GM23338 (cell line): ENCODE results near the gene ZBTB2. TPM values are rescaled to one million over a fixed set of nuclear protein-coding genes. Genes with fewer than 3 reads are reported as not detected.

Source experiments
- ATAC-seq: fragments of 200-7000 bp; cut with Tn5 transposase; 3 replicates; pipeline ENCODE4 v1.9.1; 2020
- DNase-seq: peaks from one replicate; pipeline ENCODE4 v3.0.0-alpha.2; 2015; ENCODE audit warnings: low spot score
- H2AFZ ChIP-seq: fragments of 200-600 bp; sonication (generic); 2 replicates; pipeline ENCODE4 v1.8.0; 2016; ENCODE audit warnings: antibody characterized with exemption, mild to moderate bottlenecking, moderate library complexity
- H3F3A ChIP-seq: fragments of 200-600 bp; sonication (generic); replicated peaks from 2 replicates; pipeline ENCODE4 v1.8.0; 2017; ENCODE audit warnings: antibody characterized with exemption, mixed run types, low read depth
- H3K27ac ChIP-seq: fragments of 200-600 bp; sonication (generic); 2 replicates; pipeline ENCODE4 v1.6.1; 2016; ENCODE audit warnings: low read depth
- H3K27me3 ChIP-seq: fragments of 200-600 bp; sonication (generic); 2 replicates; pipeline ENCODE4 v1.8.0; 2016; ENCODE audit warnings: mild to moderate bottlenecking, mixed run types, moderate library complexity; ENCODE audit not compliant: insufficient read depth
- H3K36me3 ChIP-seq: fragments of 200-600 bp; sonication (generic); 2 replicates; pipeline ENCODE4 v1.8.0; 2016; ENCODE audit warnings: mild to moderate bottlenecking; ENCODE audit not compliant: insufficient read depth
- H3K4me1 ChIP-seq: fragments of 200-600 bp; sonication (generic); 2 replicates; pipeline ENCODE4 v1.8.0; 2016; ENCODE audit warnings: mild to moderate bottlenecking, moderate library complexity; ENCODE audit not compliant: insufficient read depth
- H3K4me2 ChIP-seq: fragments of 200-600 bp; sonication (generic); 2 replicates; pipeline ENCODE4 v1.7.1; 2017; ENCODE audit warnings: mixed run types
- H3K4me3 ChIP-seq: fragments of 200-600 bp; sonication (generic); 2 replicates; pipeline ENCODE4 v1.6.1; 2016; ENCODE audit warnings: mixed run types
- H3K79me2 ChIP-seq: fragments of 200-600 bp; sonication (generic); replicated peaks from 2 replicates; pipeline ENCODE4 v1.8.0; 2017; ENCODE audit warnings: mild to moderate bottlenecking; ENCODE audit not compliant: insufficient read depth
- H3K9me2 ChIP-seq: fragments of 200-600 bp; sonication (generic); 2 replicates; pipeline ENCODE4 v1.8.0; 2017; ENCODE audit not compliant: insufficient read depth
- H4K20me1 ChIP-seq: fragments of 200-600 bp; sonication (generic); replicated peaks from 2 replicates; pipeline ENCODE4 v1.8.0; 2017; ENCODE audit warnings: mild to moderate bottlenecking; ENCODE audit not compliant: insufficient read depth
- H3K27ac Mint-ChIP-seq: 2 replicates; pipeline ENCODE4 v1.8.0; 2020; ENCODE audit warnings: inconsistent platforms, mild to moderate bottlenecking, moderate library complexity, mixed read lengths
- H3K27me3 Mint-ChIP-seq: 3 replicates; pipeline ENCODE4 v1.8.0; 2022; ENCODE audit warnings: low read depth, mild to moderate bottlenecking, moderate library complexity, mixed read lengths, inconsistent platforms; ENCODE audit not compliant: insufficient read depth, poor library complexity
- H3K36me3 Mint-ChIP-seq: 3 replicates; pipeline ENCODE4 v1.8.0; 2021; ENCODE audit warnings: low read depth, mild to moderate bottlenecking, inconsistent platforms, moderate library complexity, mixed read lengths
- H3K4me1 Mint-ChIP-seq: 3 replicates; pipeline ENCODE4 v1.8.0; 2020; ENCODE audit warnings: mild to moderate bottlenecking, inconsistent platforms, mixed read lengths
- H3K4me3 Mint-ChIP-seq: 3 replicates; pipeline ENCODE4 v1.8.0; 2021; ENCODE audit warnings: moderate library complexity, mild to moderate bottlenecking, inconsistent platforms, mixed read lengths
- H3K9me3 Mint-ChIP-seq: 3 replicates; pipeline ENCODE4 v1.8.0; 2020; ENCODE audit warnings: moderate library complexity, mild to moderate bottlenecking, inconsistent platforms, mixed read lengths
- CREB1 ChIP-seq: fragments of 250-450 bp; sonication (Bioruptor Pico); IDR thresholded peaks from 2 replicates; pipeline ENCODE4 v1.5.0; 2020; ENCODE audit warnings: low read depth, mild to moderate bottlenecking, moderate library complexity
- CTCF ChIP-seq, 2 experiments: fragments of 200-600 bp in 1 of 2; sonication (generic) in 1 of 2; conservative IDR thresholded peaks; 2 replicates each; pipeline versions ENCODE4 v1.5.1 to v1.6.1; 2016 to 2017; ENCODE audit warnings: antibody characterized with exemption in 2 of 2, low read depth in 2 of 2, mild to moderate bottlenecking in 2 of 2, moderate library complexity in 1 of 2
- EZH2 ChIP-seq: fragments of 200-600 bp; sonication (generic); IDR thresholded peaks from one replicate; pipeline ENCODE4 v1.8.0; 2017; ENCODE audit warnings: antibody characterized with exemption, mild to moderate bottlenecking, low read depth; ENCODE audit not compliant: unreplicated experiment
- EZH2phosphoT487 ChIP-seq: fragments of 200-600 bp; sonication (generic); IDR thresholded peaks from one replicate; pipeline ENCODE4 v1.8.1; 2018; ENCODE audit warnings: antibody characterized with exemption; ENCODE audit not compliant: unreplicated experiment
- JUNB ChIP-seq: IDR thresholded peaks from one replicate; pipeline ENCODE4 v1.6.1; 2016; ENCODE audit warnings: antibody characterized with exemption; ENCODE audit not compliant: unreplicated experiment
- NANOG ChIP-seq: IDR thresholded peaks from 2 replicates; pipeline ENCODE4 v1.6.1; 2016; ENCODE audit warnings: antibody characterized with exemption, borderline replicate concordance
- POLR2AphosphoS5 ChIP-seq: IDR thresholded peaks from 2 replicates; pipeline ENCODE4 v1.6.1; 2016; ENCODE audit warnings: antibody characterized with exemption, low read depth
- REST ChIP-seq: IDR thresholded peaks from one replicate; pipeline ENCODE4 v1.6.1; 2018; ENCODE audit warnings: antibody characterized with exemption; ENCODE audit not compliant: unreplicated experiment
- STAT1 ChIP-seq: IDR thresholded peaks from one replicate; pipeline ENCODE4 v1.6.1; 2016; ENCODE audit warnings: antibody characterized with exemption; ENCODE audit not compliant: unreplicated experiment
- ZNF114 ChIP-seq: fragments of 250-450 bp; sonication (Bioruptor Pico); IDR thresholded peaks from 2 replicates; pipeline ENCODE4 v1.5.0; 2020; ENCODE audit warnings: mild to moderate bottlenecking, moderate library complexity
- ZNF331 ChIP-seq: fragments of 250-450 bp; sonication (Bioruptor Pico); IDR thresholded peaks from 2 replicates; pipeline ENCODE4 v1.5.0; 2020; ENCODE audit warnings: low read depth, mild to moderate bottlenecking, moderate library complexity
- ZNF462 ChIP-seq: fragments of 250-450 bp; sonication (Bioruptor Pico); IDR thresholded peaks from 2 replicates; pipeline ENCODE4 v1.5.0; 2020; ENCODE audit warnings: mild to moderate bottlenecking, moderate library complexity
- polyA plus RNA-seq: library from polyadenylated mRNA; unstranded; fragments of >200 nt; fragmentation: Nextera tagmentation; extraction: Ambion mirVana; gene quantifications from 2 replicates; pipeline ENCODE4 v1.2.1, GENCODE V29; 2016
- total RNA-seq: library from RNA; depleted of rRNA; stranded (reverse); fragments of >200 nt; shearing (Covaris generic); gene quantifications from 2 replicates; pipeline ENCODE4 v1.2.3, GENCODE V29; 2014
- TF ChIP-seq, protein P1 (sequence below): IDR thresholded peaks from 2 replicates; pipeline ENCODE4 v1.6.1; 2016; ENCODE audit warnings: antibody characterized with exemption

The ZBTB2 gene
- total and polyA plus RNA-seq, 2 experiments from 2014 or later: 11.4 to 21.9 TPM

DNA sequence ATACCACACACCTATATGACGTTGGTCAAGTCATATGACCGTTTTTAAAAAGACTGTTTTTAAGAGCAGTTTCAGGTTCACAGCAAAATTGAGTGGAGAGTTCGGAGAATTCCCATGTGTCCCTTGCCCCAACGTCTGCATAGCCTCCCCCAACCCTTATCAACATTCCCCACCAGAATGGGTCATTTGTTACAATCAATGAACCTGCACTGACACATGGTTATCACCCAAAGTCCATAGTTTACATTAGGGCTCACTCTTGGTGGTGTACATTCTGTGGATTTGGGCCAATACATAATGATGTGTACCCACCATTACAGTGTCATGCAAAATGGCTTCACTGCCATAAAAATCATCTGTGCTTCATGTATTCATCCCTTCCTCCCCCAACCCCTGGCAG lies 52.0 kb downstream of the ZBTB2 start:
- H3K27ac ChIP-seq: no peak overlapping the region
- H3K4me1 Mint-ChIP-seq: no peaks in the 10 kb centered on the region
- no peak for ATAC-seq
- H3K79me2 ChIP-seq: peaks cover 40% of the 10 kb centered on the region
- H3K4me3 Mint-ChIP-seq: no peak overlapping the region
- H3F3A ChIP-seq: 0 out of 2 replicates have a peak, but pooled peaks cover 4% of the 10 kb centered on the region
- H3K9me2 ChIP-seq: no peaks in the 10 kb centered on the region
- H3K27ac Mint-ChIP-seq: no peak overlapping the region
- no peak for DNase-seq
- no peaks in the 10 kb centered on the region for H3K27me3 ChIP-seq
- H3K27me3 Mint-ChIP-seq: peaks cover 3% of the 10 kb centered on the region
- no peak overlapping the region for H3K4me2 ChIP-seq
- H3K9me3 Mint-ChIP-seq: no peaks in the 10 kb centered on the region
- no peak overlapping the region for H3K4me3 ChIP-seq
- no peak for TF ChIP-seq JUNB
- TF ChIP-seq EZH2: no peak
- no peak for TF ChIP-seq CTCF (conservative IDR thresholded peaks at IDR 0.05; ENCODE audit: low read depth in 2 of 2)
- no peak for TF ChIP-seq STAT1
- TF ChIP-seq ZNF462 (CRISPR knock-in tag): no peak
- TF ChIP-seq, protein P1, sequence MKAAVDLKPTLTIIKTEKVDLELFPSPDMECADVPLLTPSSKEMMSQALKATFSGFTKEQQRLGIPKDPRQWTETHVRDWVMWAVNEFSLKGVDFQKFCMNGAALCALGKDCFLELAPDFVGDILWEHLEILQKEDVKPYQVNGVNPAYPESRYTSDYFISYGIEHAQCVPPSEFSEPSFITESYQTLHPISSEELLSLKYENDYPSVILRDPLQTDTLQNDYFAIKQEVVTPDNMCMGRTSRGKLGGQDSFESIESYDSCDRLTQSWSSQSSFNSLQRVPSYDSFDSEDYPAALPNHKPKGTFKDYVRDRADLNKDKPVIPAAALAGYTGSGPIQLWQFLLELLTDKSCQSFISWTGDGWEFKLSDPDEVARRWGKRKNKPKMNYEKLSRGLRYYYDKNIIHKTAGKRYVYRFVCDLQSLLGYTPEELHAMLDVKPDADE: no peak
- no peak for TF ChIP-seq ZNF331 (CRISPR knock-in tag)
- no peak for TF ChIP-seq NANOG
- no peak for TF ChIP-seq REST
- no peak for TF ChIP-seq ZNF114 (CRISPR knock-in tag)
- no peak for TF ChIP-seq CREB1 (CRISPR knock-in tag)
- TF ChIP-seq POLR2AphosphoS5: no peak
- no peak for TF ChIP-seq EZH2phosphoT487
- H3K36me3 ChIP-seq: 0 out of 2 replicates have a peak, but pooled peaks cover 3% of the 10 kb centered on the region
- H4K20me1 ChIP-seq: peaks cover 13% of the 10 kb centered on the region
- no peaks in the 10 kb centered on the region for H3K4me1 ChIP-seq
- 0 out of 3 replicates have a peak, but pooled peaks cover 5% of the 10 kb centered on the region for H3K36me3 Mint-ChIP-seq
- no peak overlapping the region for H2AFZ ChIP-seq
